GM19395 (cell line): ENCODE data around the gene ADAMTS14.
A peak's percentile ranks its signal among the peaks of the same experiment; 100 is the strongest.
"Not testable (repeated sequence)": the region's sequence is repeated elsewhere in the genome, so short reads cannot be mapped to it uniquely, and the experiment has no call there.

Experiments used
- ATAC-seq: cut with Tn5 transposase; IDR thresholded peaks from one replicate; pipeline ENCODE4 v1.9.1; 2021; ENCODE audit warnings: mild to moderate bottlenecking, moderate library complexity; ENCODE audit not compliant: unreplicated experiment

Gene ADAMTS14

GRCh38 chr10:70672165-70673042, at the start of gene ADAMTS14:
TSS of gene ADAMTS14 (plus strand) at chr10:70672506. CDS start at chr10:70672803, 297 bp downstream.
- no peak for ATAC-seq

- ATAC-seq: no peak
Measured at GRCh38 chr10:70622541-70622940, 49.8 kb upstream of the ADAMTS14 start.

GRCh38 chr10:70622981-70623844, 49.1 kb upstream of the ADAMTS14 start:
- no peak for ATAC-seq

- no peak for ATAC-seq
Measured at GRCh38 chr10:70626056-70626455, 46.2 kb upstream of the ADAMTS14 start.

- no peak for ATAC-seq
Measured at GRCh38 chr10:70629338-70629737, 43.0 kb upstream of the ADAMTS14 start.

- ATAC-seq: not testable (repeated sequence)
Measured at GRCh38 chr10:70631735-70632134, 40.6 kb upstream of the ADAMTS14 start.

GRCh38 chr10:70634011-70634410, 38.3 kb upstream of the ADAMTS14 start:
- no peak for ATAC-seq

- not testable (repeated sequence) for ATAC-seq
Measured at GRCh38 chr10:70634515-70634914, 37.8 kb upstream of the ADAMTS14 start.

GRCh38 chr10:70639640-70640383, 32.5 kb upstream of the ADAMTS14 start:
- not testable (repeated sequence) for ATAC-seq

GRCh38 chr10:70643272-70643671, 29.0 kb upstream of the ADAMTS14 start:
- ATAC-seq: not testable (repeated sequence)

- ATAC-seq: not testable (repeated sequence)
Measured at GRCh38 chr10:70644959-70645358, 27.3 kb upstream of the ADAMTS14 start.

GRCh38 chr10:70647086-70647485, 25.2 kb upstream of the ADAMTS14 start:
- no peak for ATAC-seq

GRCh38 chr10:70648427-70648826, 23.9 kb upstream of the ADAMTS14 start:
- no peak for ATAC-seq

- ATAC-seq: no peak
Measured at GRCh38 chr10:70649526-70649925, 22.8 kb upstream of the ADAMTS14 start.

GRCh38 chr10:70650104-70650503, 22.2 kb upstream of the ADAMTS14 start:
- no peak for ATAC-seq

GRCh38 chr10:70650718-70651117, 21.6 kb upstream of the ADAMTS14 start:
- ATAC-seq: no peak

- no peak for ATAC-seq
Measured at GRCh38 chr10:70651661-70652060, 20.6 kb upstream of the ADAMTS14 start.

GRCh38 chr10:70652761-70653657, 19.3 kb upstream of the ADAMTS14 start:
- no peak for ATAC-seq

- ATAC-seq: no peak
Measured at GRCh38 chr10:70655316-70655715, 17.0 kb upstream of the ADAMTS14 start.

GRCh38 chr10:70656489-70656888, 15.8 kb upstream of the ADAMTS14 start:
- peak; percentile 79 for ATAC-seq
